ENCODE measurements around the gene KCTD14. TPM values are rescaled to one million over a fixed set of nuclear protein-coding genes. Genes with fewer than 3 reads are reported as not detected.

KCTD14 gene
- total and polyA plus RNA-seq, 2 of the 8 experiments (the other 6 are each of a cell fraction or from before 2014, with no cell fraction given) = 21.6 to 24.9 TPM

DNA sequence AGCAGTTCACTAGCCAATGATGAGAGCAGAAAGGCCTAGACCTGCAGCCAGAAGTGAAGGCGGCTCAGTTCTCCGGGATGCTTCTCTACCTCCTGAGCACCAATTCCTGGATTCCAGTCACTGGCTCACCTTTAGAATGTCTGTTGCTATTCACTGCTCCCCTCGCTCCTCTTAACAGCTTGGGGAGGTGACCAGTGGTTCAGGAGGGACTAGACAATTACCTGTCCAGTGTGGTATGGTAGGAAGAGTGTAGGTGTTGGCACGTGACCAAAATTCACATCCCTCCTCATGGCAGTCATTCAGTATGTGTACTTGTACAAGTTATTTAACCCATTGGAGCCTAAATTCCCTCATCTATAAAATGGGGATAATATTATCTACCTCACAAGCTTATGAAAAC, 44.6 kb upstream of the KCTD14 start:
- no peak for DNase-seq (ENCODE audit: low read depth in 1 of 2, low spot score in 2 of 2)
- Histone ChIP-seq H3K27ac (ENCODE audit: low read depth, low read length) (no peak overlapping the region), H3K36me3 (ENCODE audit: control insufficient read depth in 2 of 4, insufficient read depth in 4 of 4, low read length in 3 of 4) (peaks cover 0 to 37% (median 14%) of the 10 kb centered on the region in 4 experiments; a peak in 6 of 8 replicates), H2AK5ac (ENCODE audit: low read depth, low read length) (no peak overlapping the region), H4K5ac (ENCODE audit: insufficient read length, low read depth, low read length) (no peak overlapping the region), H3K14ac (ENCODE audit: insufficient read length) (no peak overlapping the region), H4K8ac (ENCODE audit: extremely low read depth, insufficient read depth, low read length) (no peak overlapping the region), H3K79me1 (ENCODE audit: low read depth, low read length) (no peaks in the 10 kb centered on the region), H3K23me2 (ENCODE audit: low read depth, low read length) (no peaks in the 10 kb centered on the region), H2BK12ac (ENCODE audit: low read depth, low read length) (no peak overlapping the region), H2BK5ac (ENCODE audit: low read depth, low read length) (no peak overlapping the region), H3K23ac (ENCODE audit: insufficient read length) (no peak overlapping the region), H3K4ac (replicated peaks; ENCODE audit: insufficient read length, low read depth, low read length) (no peak overlapping the region), H3K4me3 (ENCODE audit: extremely low read depth in 1 of 4, insufficient read depth in 2 of 4, low read depth in 3 of 4, low read length in 4 of 4) (no peak overlapping the region), H2AFZ (ENCODE audit: low read length) (no peak overlapping the region), H3K56ac (replicated peaks; ENCODE audit: insufficient read length, low read depth, low read length) (no peak overlapping the region), H3K4me1 (replicated peaks in 1 of 4; ENCODE audit: control insufficient read depth in 3 of 4, insufficient read depth in 4 of 4, low read length in 3 of 4) (no peaks in the 10 kb centered on the region), H2BK120ac (replicated peaks; ENCODE audit: low read depth, low read length) (no peak overlapping the region), H3K4me2 (ENCODE audit: insufficient read depth in 1 of 2, low read depth in 2 of 2, low read length in 2 of 2) (no peak overlapping the region), H3K79me2 (ENCODE audit: control insufficient read depth in 1 of 2, insufficient read depth in 2 of 2, low read length in 2 of 2) (no peaks in the 10 kb centered on the region), H4K91ac (replicated peaks; ENCODE audit: insufficient read length, low read length) (no peak overlapping the region), H3K18ac (ENCODE audit: extremely low read depth, low read length) (no peak overlapping the region), H4K20me1 (replicated peaks in 1 of 2; ENCODE audit: control insufficient read depth in 1 of 2, insufficient read depth in 2 of 2, low read length in 2 of 2) (peaks cover 0 to 3% of the 10 kb centered on the region in 2 experiments), H2BK20ac (ENCODE audit: low read length) (no peak overlapping the region), H3K9me3 (ENCODE audit: insufficient read depth in 2 of 2, low read depth in 1 of 2, low read length in 1 of 2) (no peaks in the 10 kb centered on the region), H3K9ac (replicated peaks in 1 of 4; ENCODE audit: extremely low read depth in 1 of 4, low read depth in 3 of 4, low read length in 3 of 4) (no peak overlapping the region), H3K27me3 (replicated peaks in 1 of 4; ENCODE audit: control insufficient read depth in 3 of 4, extremely low read depth in 1 of 4, insufficient read depth in 3 of 4, low read length in 3 of 4) (no peaks in the 10 kb centered on the region), H2BK15ac (ENCODE audit: low read length) (no peak overlapping the region)
- no peak for TF ChIP-seq POLR2A (IDR thresholded peaks at IDR 0.05; ENCODE audit: control extremely low read depth in 1 of 2, low read depth in 2 of 2, low read length in 2 of 2)
- TF ChIP-seq CHD1 (IDR thresholded peaks at IDR 0.05; ENCODE audit: low read depth, low read length) = no peak
- TF ChIP-seq TAF7 (optimal IDR thresholded peaks at IDR 0.05; ENCODE audit: borderline replicate concordance, low read depth, low read length) = no peak
- no peak for TF ChIP-seq TBP (IDR thresholded peaks at IDR 0.05; ENCODE audit: low read depth, low read length)
- no peak for TF ChIP-seq CREB1 (IDR thresholded peaks at IDR 0.05)
- TF ChIP-seq SP1 (IDR thresholded peaks at IDR 0.05; ENCODE audit: low read depth, low read length) = no peak
- TF ChIP-seq BRCA1 (IDR thresholded peaks at IDR 0.05; ENCODE audit: low read depth, low read length) = no peak
- TF ChIP-seq, protein P1, sequence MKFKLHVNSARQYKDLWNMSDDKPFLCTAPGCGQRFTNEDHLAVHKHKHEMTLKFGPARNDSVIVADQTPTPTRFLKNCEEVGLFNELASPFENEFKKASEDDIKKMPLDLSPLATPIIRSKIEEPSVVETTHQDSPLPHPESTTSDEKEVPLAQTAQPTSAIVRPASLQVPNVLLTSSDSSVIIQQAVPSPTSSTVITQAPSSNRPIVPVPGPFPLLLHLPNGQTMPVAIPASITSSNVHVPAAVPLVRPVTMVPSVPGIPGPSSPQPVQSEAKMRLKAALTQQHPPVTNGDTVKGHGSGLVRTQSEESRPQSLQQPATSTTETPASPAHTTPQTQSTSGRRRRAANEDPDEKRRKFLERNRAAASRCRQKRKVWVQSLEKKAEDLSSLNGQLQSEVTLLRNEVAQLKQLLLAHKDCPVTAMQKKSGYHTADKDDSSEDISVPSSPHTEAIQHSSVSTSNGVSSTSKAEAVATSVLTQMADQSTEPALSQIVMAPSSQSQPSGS (IDR thresholded peaks at IDR 0.05; ENCODE audit: low read length) = no peak
- TF ChIP-seq CTBP2 (IDR thresholded peaks at IDR 0.05; ENCODE audit: borderline replicate concordance, insufficient read depth, insufficient read length, low read length) = no peak
- TF ChIP-seq CBX5 (IDR thresholded peaks at IDR 0.05; ENCODE audit: low read depth, low read length) = no peak
- TF ChIP-seq, protein P2, sequence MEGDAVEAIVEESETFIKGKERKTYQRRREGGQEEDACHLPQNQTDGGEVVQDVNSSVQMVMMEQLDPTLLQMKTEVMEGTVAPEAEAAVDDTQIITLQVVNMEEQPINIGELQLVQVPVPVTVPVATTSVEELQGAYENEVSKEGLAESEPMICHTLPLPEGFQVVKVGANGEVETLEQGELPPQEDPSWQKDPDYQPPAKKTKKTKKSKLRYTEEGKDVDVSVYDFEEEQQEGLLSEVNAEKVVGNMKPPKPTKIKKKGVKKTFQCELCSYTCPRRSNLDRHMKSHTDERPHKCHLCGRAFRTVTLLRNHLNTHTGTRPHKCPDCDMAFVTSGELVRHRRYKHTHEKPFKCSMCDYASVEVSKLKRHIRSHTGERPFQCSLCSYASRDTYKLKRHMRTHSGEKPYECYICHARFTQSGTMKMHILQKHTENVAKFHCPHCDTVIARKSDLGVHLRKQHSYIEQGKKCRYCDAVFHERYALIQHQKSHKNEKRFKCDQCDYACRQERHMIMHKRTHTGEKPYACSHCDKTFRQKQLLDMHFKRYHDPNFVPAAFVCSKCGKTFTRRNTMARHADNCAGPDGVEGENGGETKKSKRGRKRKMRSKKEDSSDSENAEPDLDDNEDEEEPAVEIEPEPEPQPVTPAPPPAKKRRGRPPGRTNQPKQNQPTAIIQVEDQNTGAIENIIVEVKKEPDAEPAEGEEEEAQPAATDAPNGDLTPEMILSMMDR (IDR thresholded peaks at IDR 0.05; ENCODE audit: control extremely low read depth in 1 of 3, insufficient read depth in 1 of 3, low read depth in 1 of 3, low read length in 3 of 3) = no peak
- ChIA-PET CTCF (ENCODE audit: partially characterized antibody) (interaction anchor here (0.6 to 2.2 kb wide), 5 partner anchors 19 to 66 kb away, joined by 3 to 7 read pairs (median 4); no protein-coding TSS in a partner anchor), POLR2A (ENCODE audit: partially characterized antibody) (interaction anchor here (2.4 kb wide), 1 partner anchor 11 kb away, joined by 18 read pairs; the partner anchor contains the start of gene NDUFC2)
- no peak for FAIRE-seq
- WGBS, 2 experiments (ENCODE audit: extremely low coverage in 1 of 2, insufficient coverage in 1 of 2, insufficient read length in 1 of 2, insufficient replicate concordance in 2 of 2, low coverage in 1 of 2, low lambda C conversion rate in 2 of 2, missing lambda C conversion rate in 1 of 2) = 89% methylated on average over 4 of the region's 4 CpGs; no CpG with 5 or more reads in 1 of the 2 experiments
